PFSK-1 (cell line): ENCODE measurements around the gene MAST2.

Source experiments
- FOXP2 ChIP-seq: optimal IDR thresholded peaks from 2 replicates; pipeline ENCODE3; 2011; ENCODE audit warnings: borderline replicate concordance, control low read depth, inconsistent platforms; ENCODE audit not compliant: insufficient read depth; ENCODE audit errors: extremely low read length, extremely low read depth
- POLR2AphosphoS5 ChIP-seq: IDR thresholded peaks from 2 replicates; pipeline ENCODE4 v1.6.1; 2012; ENCODE audit warnings: low read depth, mild to moderate bottlenecking, control low read depth, low read length, moderate library complexity
- TAF1 ChIP-seq: IDR thresholded peaks from 2 replicates; pipeline ENCODE4 v1.6.1; 2012; ENCODE audit warnings: low read length, control low read depth, borderline replicate concordance; ENCODE audit not compliant: insufficient read depth
- TF ChIP-seq, protein P1 (sequence below), 2 experiments: IDR thresholded peaks; 2 replicates each; pipeline versions ENCODE4 v1.6.1 to v1.8.0; 2011 to 2012; ENCODE audit warnings: low read depth in 2 of 2, low read length in 2 of 2, control low read depth in 1 of 2, inconsistent platforms in 1 of 2, mild to moderate bottlenecking in 1 of 2, moderate library complexity in 1 of 2; ENCODE audit not compliant: insufficient read depth in 1 of 2

GRCh38 chr1:45767035-45767434 is 36.4 kb upstream of the MAST2 start:
- TF ChIP-seq, protein P1, sequence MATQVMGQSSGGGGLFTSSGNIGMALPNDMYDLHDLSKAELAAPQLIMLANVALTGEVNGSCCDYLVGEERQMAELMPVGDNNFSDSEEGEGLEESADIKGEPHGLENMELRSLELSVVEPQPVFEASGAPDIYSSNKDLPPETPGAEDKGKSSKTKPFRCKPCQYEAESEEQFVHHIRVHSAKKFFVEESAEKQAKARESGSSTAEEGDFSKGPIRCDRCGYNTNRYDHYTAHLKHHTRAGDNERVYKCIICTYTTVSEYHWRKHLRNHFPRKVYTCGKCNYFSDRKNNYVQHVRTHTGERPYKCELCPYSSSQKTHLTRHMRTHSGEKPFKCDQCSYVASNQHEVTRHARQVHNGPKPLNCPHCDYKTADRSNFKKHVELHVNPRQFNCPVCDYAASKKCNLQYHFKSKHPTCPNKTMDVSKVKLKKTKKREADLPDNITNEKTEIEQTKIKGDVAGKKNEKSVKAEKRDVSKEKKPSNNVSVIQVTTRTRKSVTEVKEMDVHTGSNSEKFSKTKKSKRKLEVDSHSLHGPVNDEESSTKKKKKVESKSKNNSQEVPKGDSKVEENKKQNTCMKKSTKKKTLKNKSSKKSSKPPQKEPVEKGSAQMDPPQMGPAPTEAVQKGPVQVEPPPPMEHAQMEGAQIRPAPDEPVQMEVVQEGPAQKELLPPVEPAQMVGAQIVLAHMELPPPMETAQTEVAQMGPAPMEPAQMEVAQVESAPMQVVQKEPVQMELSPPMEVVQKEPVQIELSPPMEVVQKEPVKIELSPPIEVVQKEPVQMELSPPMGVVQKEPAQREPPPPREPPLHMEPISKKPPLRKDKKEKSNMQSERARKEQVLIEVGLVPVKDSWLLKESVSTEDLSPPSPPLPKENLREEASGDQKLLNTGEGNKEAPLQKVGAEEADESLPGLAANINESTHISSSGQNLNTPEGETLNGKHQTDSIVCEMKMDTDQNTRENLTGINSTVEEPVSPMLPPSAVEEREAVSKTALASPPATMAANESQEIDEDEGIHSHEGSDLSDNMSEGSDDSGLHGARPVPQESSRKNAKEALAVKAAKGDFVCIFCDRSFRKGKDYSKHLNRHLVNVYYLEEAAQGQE (IDR thresholded peaks at IDR 0.05; ENCODE audit: insufficient read depth in 1 of 2, low read depth in 2 of 2, low read length in 2 of 2) = no peak
- TF ChIP-seq POLR2AphosphoS5 = no peak
- no peak for TF ChIP-seq TAF1
- no peak for TF ChIP-seq FOXP2
